DOHH2 (cell line): ENCODE results near the gene REN.

Experiments used
- EZH2phosphoT487 ChIP-seq: fragments of 200-600 bp; sonication (generic); IDR thresholded peaks from 2 replicates; pipeline ENCODE4 v1.6.1; 2017; ENCODE audit warnings: borderline replicate concordance, mild to moderate bottlenecking, antibody characterized with exemption, low read length, moderate library complexity, mixed read lengths
- TF ChIP-seq, protein P1 (sequence below): fragments of 200-600 bp; sonication (generic); IDR thresholded peaks from one replicate; pipeline ENCODE4 v1.5.1; 2014; ENCODE audit warnings: antibody characterized with exemption, mild to moderate bottlenecking, low read depth, low read length; ENCODE audit not compliant: poor library complexity, severe bottlenecking

DNA sequence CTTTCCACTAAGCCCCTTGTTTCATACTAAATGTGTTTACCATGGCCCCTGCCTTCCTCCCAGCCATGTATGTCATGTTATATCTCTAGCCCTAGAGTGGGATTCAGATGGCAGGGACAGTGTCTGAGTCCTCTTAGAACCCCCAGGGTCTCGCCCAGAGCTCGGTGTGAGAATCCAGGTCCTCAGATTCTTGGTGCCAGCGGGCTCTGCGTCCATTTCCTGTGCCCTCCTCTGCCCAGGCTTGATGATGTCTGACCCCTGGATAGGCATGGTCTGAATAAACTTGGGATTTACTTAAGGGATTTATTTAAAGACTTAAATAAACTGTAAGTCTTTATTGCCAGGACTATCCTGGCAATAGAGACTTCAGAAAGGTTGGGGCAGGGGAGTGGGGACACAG is 36.3 kb upstream of the REN start:
- TF ChIP-seq, protein P1, sequence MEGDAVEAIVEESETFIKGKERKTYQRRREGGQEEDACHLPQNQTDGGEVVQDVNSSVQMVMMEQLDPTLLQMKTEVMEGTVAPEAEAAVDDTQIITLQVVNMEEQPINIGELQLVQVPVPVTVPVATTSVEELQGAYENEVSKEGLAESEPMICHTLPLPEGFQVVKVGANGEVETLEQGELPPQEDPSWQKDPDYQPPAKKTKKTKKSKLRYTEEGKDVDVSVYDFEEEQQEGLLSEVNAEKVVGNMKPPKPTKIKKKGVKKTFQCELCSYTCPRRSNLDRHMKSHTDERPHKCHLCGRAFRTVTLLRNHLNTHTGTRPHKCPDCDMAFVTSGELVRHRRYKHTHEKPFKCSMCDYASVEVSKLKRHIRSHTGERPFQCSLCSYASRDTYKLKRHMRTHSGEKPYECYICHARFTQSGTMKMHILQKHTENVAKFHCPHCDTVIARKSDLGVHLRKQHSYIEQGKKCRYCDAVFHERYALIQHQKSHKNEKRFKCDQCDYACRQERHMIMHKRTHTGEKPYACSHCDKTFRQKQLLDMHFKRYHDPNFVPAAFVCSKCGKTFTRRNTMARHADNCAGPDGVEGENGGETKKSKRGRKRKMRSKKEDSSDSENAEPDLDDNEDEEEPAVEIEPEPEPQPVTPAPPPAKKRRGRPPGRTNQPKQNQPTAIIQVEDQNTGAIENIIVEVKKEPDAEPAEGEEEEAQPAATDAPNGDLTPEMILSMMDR, result no peak
- no peak for TF ChIP-seq EZH2phosphoT487
